NCI-H2171 treated with DMSO at 0.1 percent for 48 hours (cell line): ENCODE data around the gene RFXANK.
"Not testable (repeated sequence)": the region's sequence is repeated elsewhere in the genome, so short reads cannot be mapped to it uniquely, and the experiment has no call there.

Experiments
- DNase-seq: peaks from one replicate; lab custom pipeline; 2025; lab: John Stamatoyannopoulos, UW

Gene RFXANK, protein sequence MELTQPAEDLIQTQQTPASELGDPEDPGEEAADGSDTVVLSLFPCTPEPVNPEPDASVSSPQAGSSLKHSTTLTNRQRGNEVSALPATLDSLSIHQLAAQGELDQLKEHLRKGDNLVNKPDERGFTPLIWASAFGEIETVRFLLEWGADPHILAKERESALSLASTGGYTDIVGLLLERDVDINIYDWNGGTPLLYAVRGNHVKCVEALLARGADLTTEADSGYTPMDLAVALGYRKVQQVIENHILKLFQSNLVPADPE

DNA sequence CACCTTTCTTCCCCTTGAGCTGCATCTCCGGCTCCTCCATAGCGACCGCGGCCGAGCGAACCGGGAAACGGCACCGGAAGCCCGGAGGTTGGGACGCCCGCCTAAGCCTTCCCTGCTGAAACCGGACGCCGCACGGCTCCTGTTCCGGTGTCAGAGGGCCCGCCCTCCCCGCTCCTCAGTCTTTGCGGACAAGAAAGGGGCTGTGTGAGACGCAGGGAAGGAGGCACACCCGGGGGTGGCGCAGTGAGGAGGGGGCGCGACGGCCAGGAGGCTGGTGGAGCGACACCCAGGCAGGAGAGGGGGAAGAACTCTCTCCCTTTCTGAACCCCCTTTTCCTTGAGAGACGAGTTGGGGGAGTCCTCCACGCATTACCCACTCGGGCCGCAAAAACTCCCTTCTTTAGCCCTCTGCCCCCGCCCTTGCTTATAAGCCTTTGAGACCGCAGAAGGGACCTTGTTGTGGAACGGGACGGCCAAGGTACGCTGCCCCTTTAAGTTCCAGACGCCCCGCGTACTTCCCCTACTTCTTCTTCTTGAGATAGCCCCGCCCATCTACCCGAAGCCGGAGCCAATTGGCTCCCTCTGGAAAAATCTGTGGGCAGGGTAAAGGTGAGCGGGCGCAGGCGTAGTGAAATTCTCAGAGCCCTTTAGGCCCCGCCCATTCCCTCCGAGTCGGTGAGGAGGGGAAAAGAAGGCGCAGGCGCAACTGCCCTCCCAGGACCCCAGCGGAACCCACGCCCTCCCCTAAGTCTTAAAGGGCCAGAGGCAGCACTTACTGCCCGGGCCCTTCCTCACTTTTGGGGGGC is at the start of gene RFXANK, which contains the start of gene BORCS8:
TSS of gene RFXANK (plus strand) at position 181 of the 805 bp plus-strand sequence. CDS start 1,689 bp downstream, outside the sequence.
TSS of gene BORCS8 (minus strand) at position 75 of the 805 bp plus-strand sequence. CDS start at position 40, 35 bp downstream.
- DNase-seq: peak; percentile 99

DNA sequence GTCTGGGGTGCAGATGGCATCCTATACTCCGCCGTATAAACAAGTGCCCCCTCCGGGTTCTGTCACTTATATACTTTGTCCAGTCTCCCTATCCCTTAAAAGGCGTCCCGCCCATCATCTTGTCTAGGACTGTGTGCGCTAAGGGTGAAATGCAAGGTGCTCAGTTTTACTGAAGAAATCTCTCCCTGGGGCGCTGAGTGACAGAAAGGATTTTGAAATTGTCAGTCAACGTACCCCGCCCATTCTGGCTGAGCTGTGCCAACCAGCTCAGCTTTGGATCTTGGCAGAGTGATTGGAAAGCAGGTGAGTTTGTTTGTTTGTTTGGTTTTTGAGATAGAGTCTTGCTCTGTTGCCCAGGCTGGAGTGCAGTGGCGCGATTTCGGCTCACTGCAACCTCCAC is 49.7 kb upstream of the RFXANK start:
- no peak for DNase-seq

DNA sequence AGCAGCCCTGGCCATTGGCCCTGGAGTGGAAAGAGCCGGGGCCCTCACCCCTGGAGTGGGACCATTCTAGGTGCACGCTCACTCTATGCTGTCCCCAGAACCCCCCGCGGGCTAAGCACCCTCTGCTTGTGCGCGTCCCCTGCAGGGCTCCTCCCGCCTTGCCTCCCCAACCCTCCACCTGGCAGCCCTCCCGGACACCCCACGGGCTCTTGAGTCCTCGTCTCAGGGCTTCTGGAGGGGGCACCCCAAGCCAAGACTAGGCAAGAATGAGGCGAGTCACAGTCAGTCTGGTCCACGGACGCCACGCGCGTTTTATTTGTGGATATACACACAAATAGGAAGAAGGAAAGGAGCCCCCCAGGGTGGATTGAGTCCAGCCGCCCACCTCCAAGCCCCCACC is 46.8 kb upstream of the RFXANK start:
- no peak for DNase-seq

DNA sequence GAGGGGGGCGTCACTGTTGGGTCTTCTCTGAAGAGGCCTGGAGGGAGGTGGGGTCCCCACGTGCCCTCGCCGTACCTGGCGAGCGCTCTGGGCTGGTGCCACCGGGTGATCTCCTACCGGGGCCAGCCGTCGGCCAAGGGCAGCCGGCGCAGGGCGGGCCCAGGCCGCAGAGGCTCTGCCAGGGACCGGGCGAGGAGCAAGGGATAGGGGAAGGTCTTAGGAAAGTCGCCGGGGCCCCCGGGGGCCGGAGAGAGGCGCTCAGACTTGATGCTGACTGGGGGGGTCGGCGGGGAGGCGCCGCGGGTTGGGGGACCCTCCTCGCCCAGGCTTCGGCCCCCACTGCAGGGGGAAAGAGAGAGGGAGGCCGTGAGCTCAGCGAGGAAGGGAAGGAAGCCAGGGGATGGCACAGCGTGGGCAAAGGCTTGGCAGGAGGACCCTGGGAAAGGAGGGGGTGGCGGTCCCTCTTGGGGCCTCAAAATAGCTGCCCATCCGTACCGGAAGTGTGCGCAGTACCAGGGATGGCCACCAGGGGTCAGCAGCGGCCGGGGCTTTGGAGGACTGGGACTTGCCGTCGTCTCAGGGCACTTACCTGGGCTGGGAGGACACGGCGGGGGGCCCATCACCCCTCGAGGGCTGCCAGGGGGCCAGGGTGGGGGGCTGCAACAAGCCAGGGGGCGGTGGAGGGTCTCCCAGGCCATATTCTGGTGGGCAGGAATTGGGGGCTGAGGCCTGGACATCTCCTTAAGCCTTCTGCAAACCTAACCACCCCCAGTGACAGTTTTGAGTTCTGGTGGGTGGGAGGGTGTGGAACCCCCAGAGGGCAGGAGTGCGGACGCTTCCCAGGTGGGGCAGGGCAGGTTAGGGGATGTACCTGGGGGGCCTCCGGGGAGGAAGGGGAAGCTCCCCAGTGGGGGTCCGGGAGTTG is 46.1 kb upstream of the RFXANK start:
- peak; percentile 29 for DNase-seq

DNA sequence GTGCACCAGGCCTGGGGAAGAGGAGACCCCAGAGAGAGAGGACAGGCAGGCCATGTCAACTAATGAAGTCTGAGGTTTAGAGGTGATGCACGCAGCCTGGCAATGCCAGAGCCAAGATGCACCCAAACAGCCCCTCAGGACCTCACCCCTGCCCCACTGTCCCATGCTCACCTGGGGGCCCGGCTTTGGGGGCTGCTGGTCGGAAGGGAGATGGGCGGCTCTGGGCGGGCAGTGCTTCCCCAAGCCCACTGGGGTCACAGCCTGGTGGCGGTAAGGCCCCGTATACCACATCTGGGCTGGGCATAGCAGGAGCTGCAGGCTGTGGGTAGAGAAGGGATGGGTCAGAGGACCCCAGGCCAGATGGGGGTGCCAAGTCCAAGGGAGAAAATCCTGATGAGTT is 45.2 kb upstream of the RFXANK start:
- DNase-seq: no peak

DNA sequence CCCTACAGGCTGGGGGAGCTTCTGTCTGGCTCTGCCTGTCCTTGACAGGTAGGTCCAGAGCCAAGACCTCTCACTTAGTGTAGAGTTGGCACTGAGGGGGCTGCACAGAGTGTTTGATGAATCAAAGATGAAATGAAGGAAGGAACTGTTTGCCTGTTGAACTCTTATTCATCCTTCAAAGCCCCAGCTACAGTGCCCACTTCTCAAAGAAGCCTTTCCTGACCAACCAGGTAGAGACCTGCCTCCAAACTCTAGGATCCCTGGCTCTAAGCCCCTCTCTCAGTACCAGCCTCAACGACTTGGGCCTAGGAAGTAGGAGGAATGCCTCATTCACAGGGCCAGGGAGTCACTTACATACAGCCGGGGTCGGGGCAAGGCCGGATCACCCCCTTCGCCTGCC is 44.7 kb upstream of the RFXANK start:
- no peak for DNase-seq

DNA sequence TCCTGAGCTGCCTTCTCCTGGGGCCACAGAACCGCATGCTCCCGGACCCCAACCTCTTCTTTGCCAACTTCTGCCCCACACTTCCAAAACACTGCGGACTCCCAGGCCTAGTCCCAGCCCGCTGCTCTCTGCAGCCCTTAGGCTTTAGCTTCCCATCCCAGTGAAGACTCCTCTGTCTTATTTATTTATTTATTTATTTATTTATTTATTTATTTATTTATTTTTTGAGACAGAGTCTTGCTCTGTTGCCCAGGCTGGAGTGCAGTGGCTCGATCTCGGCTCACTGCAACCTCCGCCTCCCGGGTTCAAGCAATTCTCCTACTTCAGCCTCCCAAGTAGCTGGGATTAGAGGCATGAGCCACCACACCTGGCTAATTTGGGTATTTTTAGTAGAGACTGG is 43.6 kb upstream of the RFXANK start:
- not testable (repeated sequence) for DNase-seq

DNA sequence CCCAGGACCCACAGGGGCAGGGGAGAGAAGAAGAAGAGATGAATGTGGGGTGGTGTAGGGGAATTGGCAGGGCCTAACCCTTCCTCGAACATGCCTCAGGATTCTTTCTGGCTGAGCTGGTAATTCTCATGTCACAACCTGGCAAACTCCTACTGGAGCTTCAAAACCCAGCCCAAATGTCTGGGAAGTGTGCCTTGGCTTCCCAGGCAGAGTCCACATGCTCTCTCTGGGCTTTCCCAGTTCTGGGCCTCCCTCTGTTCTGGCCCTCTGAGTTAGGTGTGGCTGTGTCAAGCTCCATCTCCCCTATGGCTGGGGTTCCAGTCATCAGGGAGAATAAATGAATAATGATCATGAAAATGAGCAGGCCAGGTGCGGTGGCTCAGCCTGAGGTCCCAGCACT is 42.6 kb upstream of the RFXANK start:
- DNase-seq: no peak

DNA sequence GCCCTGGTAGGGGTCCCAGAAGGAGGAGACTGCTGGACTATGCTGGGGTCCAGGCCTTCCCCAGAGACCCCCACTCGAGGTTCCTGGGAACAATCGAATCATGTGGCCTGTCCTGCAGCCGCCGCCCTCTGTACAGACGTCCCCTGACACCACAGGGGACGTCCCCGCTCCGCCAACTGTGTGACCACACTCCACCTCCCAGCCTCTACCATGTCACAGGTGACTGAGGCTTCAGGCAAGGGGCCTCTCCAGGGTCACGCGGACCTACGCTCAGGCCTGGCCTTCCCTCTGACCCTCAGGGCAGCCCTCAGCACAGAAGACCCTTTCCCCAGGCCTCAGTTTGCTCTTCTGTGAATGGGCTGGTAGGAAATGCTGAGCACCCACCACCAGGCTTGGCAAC is 40.6 kb upstream of the RFXANK start:
- DNase-seq: no peak

DNA sequence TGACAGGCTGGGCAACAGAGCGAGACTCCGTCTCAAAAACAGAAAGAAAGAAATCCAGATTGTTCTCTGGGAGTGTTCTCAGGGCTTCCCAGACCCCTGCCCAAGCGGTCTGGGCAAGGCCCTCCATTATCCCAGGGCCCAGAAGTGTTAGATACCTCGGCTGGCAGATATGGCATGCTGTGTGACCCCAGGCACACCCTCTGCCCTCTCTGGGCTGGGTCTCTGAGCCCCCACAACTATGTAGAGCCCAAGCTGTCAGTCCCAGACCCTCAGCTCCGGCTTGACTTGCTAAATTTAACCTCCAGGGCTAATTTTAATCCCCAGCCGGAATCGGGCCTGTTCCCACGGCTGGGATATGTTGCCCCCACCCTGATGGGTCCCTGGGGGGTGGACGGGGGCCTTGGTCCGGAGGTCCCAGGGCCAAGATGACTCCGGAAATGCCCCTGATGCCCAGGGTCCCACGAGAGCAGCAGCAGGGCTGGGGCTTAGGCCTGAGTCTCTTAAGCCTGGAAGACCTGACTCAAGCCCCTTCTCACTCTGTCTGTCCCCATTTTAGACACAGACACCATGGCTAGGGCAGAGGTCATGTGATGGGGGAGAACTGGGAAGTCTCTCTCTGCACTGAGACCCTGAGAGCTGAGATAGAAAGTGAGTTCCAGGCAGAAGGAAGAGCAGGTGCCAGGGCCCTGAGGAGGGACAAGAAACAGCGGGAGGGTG is 39.2 kb upstream of the RFXANK start:
- DNase-seq: no peak

DNA sequence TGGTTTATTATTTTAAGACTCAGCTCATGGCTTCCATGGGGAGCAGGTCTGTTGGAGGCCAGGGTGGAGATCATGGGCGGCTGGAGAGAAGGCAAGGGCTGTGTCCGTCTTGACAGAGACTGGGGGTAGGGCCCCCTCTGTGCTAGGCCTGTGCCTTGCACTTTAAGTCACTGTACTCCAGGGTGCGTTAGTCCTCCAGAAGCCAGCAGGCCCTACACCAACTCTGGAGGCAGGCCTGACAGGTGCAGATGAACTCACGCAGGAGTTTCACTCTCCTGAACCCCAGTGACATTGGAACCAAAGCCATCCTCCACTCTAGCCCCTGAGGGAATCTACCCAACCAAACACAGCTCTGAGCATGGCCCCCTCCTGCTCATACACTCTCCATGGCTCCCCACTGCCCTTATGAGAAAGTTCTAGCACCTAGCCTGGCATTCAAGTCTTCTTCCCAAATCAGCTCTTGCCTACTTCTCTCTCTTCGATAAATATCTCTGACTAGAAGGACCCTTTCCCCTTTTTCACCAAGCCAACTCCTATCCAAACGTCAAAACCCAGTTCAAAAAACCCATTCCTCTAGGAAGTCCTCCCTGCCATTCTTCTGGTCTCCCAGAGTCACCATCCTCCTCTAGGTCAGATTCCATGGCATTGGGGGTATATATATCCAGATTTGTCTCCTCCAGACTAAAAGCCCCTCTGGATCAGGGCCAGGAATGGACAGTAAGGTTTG is 37.1 kb upstream of the RFXANK start:
- no peak for DNase-seq

DNA sequence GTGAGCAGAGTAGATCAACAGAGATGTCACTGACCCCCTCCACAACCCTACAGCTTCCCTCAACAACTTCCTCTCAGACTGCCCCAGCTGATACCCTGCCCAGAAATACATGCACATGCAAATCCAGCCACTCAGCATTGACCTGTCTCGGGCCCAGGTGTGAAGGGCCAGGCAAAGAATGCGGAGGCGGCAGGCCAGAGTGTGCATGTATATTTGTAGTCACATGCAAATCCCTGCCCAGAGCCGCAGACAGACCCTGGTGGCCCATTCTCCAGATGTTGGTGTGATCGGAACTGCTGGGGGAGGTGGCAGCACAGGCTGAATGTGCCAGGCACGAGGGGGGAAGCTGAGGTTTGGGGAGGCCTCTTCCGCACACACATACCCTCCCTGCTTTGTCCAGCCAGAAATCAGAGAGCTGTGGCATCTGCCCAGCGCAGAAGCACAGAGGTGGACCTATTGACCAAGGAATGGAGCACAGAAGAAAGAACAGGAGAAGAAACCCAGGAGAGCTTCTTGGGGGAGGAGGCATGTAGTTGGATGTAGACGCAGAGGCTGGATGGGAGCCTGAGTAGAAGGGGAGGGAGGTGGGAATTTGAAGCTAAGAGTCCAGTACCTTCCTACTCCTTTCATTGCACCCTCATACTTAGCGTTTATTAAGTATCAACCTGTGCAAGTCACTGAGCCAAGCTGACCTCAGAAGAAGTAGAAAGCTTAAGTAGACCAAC is 36.4 kb upstream of the RFXANK start:
- DNase-seq: no peak

DNA sequence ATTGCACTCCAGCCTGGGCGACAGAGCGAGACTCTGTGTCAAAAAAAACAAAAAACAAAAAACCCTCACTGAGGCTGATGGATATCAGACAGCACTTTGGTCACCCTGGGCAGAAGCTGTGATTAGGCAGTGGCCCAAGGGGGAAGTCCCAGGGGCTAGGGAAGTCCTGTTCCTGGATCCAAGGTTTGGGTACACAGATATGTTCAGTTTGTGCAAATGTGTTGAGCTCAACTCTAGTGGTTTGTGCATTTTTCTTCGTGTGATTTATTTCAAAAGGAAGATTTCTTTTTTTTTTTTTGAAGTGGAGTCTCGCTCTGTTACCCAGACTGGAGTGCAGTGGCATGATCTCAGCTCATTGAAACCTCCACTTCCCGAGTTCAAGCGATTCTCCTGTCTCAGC is 34.2 kb upstream of the RFXANK start:
- no peak for DNase-seq

DNA sequence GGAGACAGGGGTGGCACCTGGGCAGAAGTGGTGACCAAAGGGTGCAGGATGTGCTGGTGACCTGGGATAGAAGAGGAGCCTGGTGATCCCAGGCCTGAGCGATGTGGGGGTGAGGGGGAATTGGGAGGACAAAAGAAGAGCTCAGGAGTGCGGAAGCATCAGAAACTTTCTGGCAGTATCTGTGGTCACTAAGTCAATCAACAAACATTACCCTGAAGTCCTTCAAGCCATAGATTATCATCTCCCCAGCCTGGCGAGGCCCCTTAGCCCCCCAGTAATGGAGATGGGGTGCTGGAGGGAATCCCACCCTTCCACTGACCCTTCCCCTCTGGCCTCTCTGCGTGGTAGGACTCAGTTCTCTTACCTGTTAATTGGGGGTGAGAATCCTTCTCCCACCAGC is 32.5 kb upstream of the RFXANK start:
- no peak for DNase-seq

DNA sequence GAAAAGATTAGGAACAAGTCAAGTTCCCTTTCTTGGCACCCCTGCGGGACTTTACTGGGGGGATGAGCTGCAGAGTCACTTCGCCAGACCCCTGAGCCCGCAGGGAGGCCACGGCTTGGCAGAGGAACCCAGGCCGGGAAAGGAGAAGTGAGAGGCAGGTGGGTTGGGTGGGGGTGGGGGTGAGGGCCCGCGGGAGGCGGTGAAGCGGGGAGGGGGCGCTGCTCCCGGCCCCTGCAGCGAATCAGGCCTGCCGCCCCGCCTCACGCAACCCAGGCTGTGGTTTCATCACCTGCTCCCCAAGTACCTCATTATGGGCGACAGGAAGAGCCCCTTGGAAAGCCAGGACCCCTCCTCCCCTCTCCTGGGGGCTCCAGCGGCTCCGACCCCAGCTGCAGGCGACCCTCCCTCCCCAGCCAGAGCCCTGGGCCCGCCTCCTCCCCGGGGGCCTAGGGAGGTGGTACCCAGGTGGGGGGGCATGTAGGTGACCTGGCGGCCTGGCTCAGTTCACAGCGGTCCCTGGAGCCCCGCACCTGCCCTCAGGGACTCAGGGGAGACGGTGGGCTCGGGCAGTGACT is 31.5 kb upstream of the RFXANK start:
- no peak for DNase-seq

DNA sequence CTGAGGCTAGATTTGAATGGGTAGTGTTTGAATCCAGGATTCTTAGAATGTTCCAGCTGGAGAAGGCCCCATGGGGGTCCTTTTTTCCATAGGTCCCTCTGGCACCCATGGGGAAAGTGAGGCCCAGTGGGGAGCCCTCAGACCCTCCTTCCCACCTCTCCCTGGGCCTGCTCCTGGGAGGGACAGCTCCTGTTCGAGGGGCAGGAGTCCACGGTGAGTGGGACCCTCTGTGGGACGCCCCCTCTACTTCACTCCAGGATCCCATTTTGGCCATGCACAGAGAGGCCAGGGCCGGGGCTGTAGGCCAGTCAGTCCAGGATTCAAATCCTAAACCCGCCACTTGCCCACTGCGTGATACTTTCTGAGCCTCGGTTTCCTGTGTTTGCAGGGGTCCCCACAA is 29.6 kb upstream of the RFXANK start:
- DNase-seq: no peak

DNA sequence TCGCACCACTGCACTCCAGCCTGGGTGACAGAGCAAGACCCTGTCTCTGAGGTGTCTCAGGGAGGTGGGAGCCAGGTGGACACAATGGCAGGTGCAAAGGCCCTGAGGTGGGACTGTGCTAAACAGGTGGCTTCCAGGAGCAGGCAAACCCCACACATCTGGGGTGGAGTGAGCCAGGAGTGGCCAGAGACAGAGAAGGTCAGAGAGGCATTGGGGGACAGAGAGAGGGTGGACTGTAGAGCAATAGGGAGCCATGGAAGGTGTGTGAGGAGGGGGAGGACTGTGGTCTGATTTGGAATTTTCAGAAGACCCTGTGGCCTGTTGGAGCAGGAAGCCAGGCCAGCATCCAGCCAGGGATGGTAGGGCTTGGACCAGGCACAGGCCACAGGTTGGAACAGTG is 26.7 kb upstream of the RFXANK start:
- no peak for DNase-seq

DNA sequence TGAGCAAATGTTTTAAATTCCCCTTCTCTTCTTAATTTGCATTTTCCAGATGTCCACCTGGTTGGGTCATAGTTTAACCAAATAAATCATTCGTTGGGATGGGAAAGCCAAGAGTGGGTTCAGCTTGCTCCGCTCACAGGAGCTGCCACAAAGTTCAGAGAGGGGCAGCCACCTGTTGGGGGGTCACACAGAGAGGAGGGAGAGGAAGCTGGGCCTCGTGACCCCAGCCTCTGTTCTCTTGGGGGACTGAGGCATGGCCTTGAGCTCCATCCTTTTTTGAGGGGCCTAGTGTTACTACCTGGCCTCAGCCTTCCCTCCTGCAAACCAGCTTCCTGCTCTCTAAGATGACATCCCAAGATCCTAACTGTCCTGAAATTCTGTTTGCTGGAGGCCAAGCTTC is 24.4 kb upstream of the RFXANK start:
- DNase-seq: no peak

DNA sequence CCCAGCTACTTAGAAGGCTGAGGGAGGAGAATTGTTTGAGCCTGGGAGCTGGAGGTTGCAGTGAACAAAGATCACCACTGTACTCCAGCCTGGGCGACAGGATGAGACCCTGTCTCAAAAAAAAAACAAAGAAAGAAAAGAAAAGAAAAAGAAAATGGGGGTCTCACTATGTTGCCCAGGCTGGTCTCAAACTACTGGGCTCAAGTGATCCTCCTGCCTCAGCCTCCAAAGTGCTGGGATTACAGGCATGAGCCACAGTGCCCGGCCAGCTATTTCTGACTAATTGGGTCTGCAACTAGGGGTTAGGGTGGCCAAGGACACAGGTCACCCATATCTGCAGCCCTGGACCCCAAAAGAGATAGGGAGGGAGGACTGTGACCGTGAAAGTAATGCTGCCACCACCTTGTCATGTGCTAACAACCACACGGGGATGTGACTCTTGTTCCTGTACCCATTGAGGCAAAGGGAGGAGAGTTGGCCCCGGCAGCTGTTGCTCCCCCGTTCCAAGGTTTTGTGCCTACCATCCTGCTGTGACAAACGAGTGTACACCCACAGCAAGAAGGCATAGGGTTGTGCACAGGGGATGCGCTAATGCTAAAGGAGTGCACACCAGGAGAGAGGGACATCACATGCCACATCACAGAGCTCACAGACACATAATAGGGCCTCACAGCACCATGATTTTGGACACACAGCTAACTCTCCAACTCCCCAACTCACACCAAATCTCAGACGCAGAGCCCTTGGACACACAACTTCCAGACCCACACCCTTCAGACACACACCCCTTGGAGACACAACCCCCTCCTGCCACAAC is 22.6 kb upstream of the RFXANK start:
- no peak for DNase-seq
